ENCODE measurements around the gene SLC38A8. TPM values are rescaled to one million over a fixed set of nuclear protein-coding genes. Genes with fewer than 3 reads are reported as not detected.

The SLC38A8 gene
- total RNA-seq, 4 donors from 2014 or later, result not detected

DNA sequence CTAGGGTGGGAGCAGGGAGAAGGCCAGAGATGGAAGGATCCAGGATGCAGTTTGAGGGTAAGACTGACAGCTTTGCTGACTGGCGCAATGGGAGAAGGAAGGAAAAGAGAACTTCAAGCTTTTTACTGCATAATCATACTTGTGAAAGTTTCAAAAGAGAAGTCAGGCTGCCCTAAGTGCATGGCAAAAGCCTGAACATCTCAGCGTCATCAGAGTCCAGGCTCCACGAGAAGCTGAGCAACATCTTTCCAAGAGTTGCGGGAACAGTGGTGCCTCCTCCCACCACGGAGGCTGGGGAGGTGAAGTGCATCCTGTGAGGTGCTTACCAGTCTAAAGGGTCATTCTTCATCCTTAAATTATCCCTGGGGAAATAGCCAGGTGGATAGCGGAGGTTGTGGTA is 26.9 kb upstream of the SLC38A8 start:
- WGBS, result 83% methylated on average over 6 of the region's 6 CpGs
- H3K27me3 ChIP-seq, result no peaks in the 10 kb centered on the region
- no peaks in the 10 kb centered on the region for H3K4me1 ChIP-seq
- no peak overlapping the region for H3K4me3 ChIP-seq
- no peaks in the 10 kb centered on the region for H3K9me3 ChIP-seq
- no peak overlapping the region for H3K27ac ChIP-seq
- H3K36me3 ChIP-seq, result peaks cover 97% of the 10 kb centered on the region
- TF ChIP-seq POLR2A (IDR thresholded peaks at IDR 0.05) (no peak), POLR2AphosphoS5 (IDR thresholded peaks at IDR 0.05) (no peak), EP300 (IDR thresholded peaks at IDR 0.05) (no peak)
- TF ChIP-seq, protein P1, sequence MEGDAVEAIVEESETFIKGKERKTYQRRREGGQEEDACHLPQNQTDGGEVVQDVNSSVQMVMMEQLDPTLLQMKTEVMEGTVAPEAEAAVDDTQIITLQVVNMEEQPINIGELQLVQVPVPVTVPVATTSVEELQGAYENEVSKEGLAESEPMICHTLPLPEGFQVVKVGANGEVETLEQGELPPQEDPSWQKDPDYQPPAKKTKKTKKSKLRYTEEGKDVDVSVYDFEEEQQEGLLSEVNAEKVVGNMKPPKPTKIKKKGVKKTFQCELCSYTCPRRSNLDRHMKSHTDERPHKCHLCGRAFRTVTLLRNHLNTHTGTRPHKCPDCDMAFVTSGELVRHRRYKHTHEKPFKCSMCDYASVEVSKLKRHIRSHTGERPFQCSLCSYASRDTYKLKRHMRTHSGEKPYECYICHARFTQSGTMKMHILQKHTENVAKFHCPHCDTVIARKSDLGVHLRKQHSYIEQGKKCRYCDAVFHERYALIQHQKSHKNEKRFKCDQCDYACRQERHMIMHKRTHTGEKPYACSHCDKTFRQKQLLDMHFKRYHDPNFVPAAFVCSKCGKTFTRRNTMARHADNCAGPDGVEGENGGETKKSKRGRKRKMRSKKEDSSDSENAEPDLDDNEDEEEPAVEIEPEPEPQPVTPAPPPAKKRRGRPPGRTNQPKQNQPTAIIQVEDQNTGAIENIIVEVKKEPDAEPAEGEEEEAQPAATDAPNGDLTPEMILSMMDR (IDR thresholded peaks at IDR 0.05), result no peak
- no peak for DNase-seq (ENCODE audit: low spot score in 2 of 2)

DNA sequence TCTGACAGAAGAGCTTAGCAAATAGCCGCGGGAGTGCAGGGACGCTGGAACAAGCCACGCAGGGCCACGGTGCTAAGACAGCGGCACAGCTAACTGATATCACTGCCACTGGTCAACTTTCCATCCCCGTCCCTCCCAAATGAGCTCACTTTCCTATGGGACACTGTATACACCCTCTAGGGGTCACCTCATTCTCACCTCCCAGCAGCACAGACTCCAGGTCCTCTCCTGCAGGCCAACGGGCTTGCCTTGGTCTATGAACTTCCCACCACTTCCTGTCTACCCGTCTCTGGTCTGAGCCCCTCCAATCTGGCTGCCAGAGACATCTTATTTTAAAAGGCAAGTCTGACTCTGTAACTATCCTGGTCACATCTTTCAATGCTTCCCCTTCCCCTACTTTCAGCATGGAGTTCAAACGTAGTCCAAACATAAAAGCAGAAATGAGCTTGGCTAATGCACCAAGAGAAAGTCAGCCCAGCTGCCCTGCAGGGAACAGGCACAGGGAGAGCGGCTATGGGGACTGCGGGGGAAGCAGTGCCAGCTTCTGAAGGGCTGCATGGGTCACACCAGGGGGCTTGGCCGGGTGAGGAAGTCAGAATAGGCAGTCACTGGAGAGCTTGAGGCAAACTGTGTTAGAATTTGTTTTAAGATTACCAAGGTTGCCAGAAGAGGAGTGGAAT is 26.3 kb upstream of the SLC38A8 start:
- H3K4me3 ChIP-seq, result no peak overlapping the region
- H3K36me3 ChIP-seq, result peaks cover 97% of the 10 kb centered on the region
- H3K9me3 ChIP-seq, result no peaks in the 10 kb centered on the region
- 85% methylated on average over 13 of the region's 13 CpGs for WGBS
- no peak overlapping the region for H3K27ac ChIP-seq
- H3K4me1 ChIP-seq, result no peaks in the 10 kb centered on the region
- no peak for TF ChIP-seq POLR2A (IDR thresholded peaks at IDR 0.05)
- no peak for TF ChIP-seq EP300 (IDR thresholded peaks at IDR 0.05)
- TF ChIP-seq, protein P1 (IDR thresholded peaks at IDR 0.05), result no peak
- no peak for DNase-seq (ENCODE audit: low spot score in 2 of 2)
- no peaks in the 10 kb centered on the region for H3K27me3 ChIP-seq

DNA sequence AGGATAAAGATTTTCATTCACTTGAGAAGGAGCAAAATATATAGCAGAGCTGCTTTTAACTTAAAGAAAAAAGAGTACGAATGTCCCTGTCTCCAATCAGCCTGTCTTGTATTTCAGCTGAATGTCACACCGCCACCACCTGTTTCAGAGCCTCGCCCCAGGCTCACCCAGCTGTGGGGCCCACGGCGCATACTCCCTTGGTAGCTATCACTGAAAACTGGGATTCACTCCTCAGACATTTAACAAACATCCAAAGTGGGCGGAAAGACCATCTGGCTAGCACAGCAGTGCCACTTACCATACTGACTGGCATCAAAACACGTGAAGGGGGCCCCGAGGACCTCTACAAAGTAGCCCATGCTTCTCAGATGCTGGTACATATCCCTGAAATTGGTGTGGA is 25.4 kb upstream of the SLC38A8 start:
- no peaks in the 10 kb centered on the region for H3K4me1 ChIP-seq
- 90% methylated on average over 8 of the region's 8 CpGs for WGBS

DNA sequence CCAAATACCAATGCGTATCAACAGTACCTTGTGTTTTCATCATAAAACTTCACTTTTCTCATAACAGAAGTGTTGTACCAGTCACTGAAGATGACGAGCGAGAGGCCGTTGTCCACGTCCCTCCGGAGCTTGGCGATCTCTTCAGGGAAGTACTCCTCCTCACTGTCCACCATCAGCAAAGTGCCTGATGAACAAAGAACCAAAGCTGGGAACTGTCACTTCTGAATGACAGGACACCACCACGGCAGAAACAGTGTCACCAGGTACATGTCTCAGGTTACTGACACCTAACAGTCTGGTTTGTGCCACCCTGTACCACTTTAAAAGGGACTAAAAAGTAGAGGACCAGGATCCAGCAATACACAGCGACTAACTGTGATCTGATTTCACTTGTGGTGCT is 25.0 kb upstream of the SLC38A8 start:
- TF ChIP-seq POLR2A (IDR thresholded peaks at IDR 0.05), result no peak
- TF ChIP-seq POLR2AphosphoS5 (IDR thresholded peaks at IDR 0.05), result no peak
- no peak overlapping the region for H3K27ac ChIP-seq
- no peak for DNase-seq (ENCODE audit: low spot score in 2 of 2)
- H3K4me3 ChIP-seq, result no peak overlapping the region
- WGBS, result 96% methylated on average over 9 of the region's 9 CpGs
- H3K9me3 ChIP-seq, result no peaks in the 10 kb centered on the region
- no peaks in the 10 kb centered on the region for H3K27me3 ChIP-seq
- no peaks in the 10 kb centered on the region for H3K4me1 ChIP-seq
- H3K36me3 ChIP-seq, result peaks cover 96% of the 10 kb centered on the region

More for the DNA sequence above, 25.4 kb upstream of the SLC38A8 start:
- TF ChIP-seq EP300 (IDR thresholded peaks at IDR 0.05) (no peak), POLR2AphosphoS5 (IDR thresholded peaks at IDR 0.05) (no peak), POLR2A (IDR thresholded peaks at IDR 0.05) (no peak)
- TF ChIP-seq, protein P1 (IDR thresholded peaks at IDR 0.05), result no peak
- H3K27me3 ChIP-seq, result no peaks in the 10 kb centered on the region
- no peak for DNase-seq (ENCODE audit: low spot score in 2 of 2)
- H3K4me3 ChIP-seq, result no peak overlapping the region
- H3K36me3 ChIP-seq, result peaks cover 96% of the 10 kb centered on the region
- no peaks in the 10 kb centered on the region for H3K9me3 ChIP-seq
- H3K27ac ChIP-seq, result no peak overlapping the region

DNA sequence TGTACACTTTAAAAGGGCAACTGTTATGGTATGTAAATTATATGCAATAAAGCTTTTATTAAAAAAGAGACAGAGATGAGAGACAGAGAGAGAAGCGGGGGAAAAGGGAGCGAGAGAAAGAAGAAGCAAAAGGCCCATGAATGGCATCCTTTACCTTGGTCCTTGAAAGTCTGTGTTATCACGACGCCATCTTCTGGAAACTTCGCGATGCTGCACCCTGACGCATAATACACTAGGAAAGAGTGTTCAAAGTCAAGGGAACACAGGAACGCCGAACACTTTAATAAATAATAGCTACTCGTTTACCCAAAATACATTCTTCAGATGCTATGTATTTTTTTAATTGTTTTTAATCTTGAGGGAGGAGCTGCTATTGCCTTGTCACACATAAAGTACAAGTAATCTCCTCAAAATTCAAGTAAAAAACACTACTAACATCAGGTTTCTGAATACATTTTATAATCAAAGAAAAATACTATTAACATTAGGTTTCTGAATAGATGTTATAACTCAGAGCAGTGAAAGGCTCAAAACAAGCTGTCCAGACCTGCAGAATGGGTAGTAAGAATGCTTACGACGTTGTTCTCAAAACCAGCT is 23.0 kb upstream of the SLC38A8 start:
- Histone ChIP-seq H3K27me3 (no peaks in the 10 kb centered on the region), H3K27ac (no peak overlapping the region), H3K4me3 (no peak overlapping the region), H3K36me3 (peaks cover 96% of the 10 kb centered on the region), H3K9me3 (no peaks in the 10 kb centered on the region), H3K4me1 (no peaks in the 10 kb centered on the region)
- 45% methylated on average over 12 of the region's 12 CpGs for WGBS
- no peak for DNase-seq (ENCODE audit: low spot score in 2 of 2)
- TF ChIP-seq EP300 (IDR thresholded peaks at IDR 0.05), result no peak
- TF ChIP-seq, protein P1 (IDR thresholded peaks at IDR 0.05), result peak; percentile 38 to 69

Data from suprapubic skin (tissue), 4 donors.